IPS-18c (cell line): ENCODE data around the gene ADAMTS8.

Experiments
- H3K4me3 ChIP-seq: 2 replicates; pipeline ENCODE4 v1.7.0; 2013; ENCODE audit warnings: low read depth, mild to moderate bottlenecking, low read length, moderate library complexity; ENCODE audit not compliant: insufficient read depth
- H3K9me3 ChIP-seq: one replicate; pipeline ENCODE4 v1.6.1; 2013; ENCODE audit warnings: mild to moderate bottlenecking, low read length, moderate library complexity; ENCODE audit not compliant: control insufficient read depth, insufficient read depth

ADAMTS8 gene

GRCh38 chr11:130414107-130415080, 14.0 kb downstream of the ADAMTS8 start:
- no peaks in the 10 kb centered on the region for H3K9me3 ChIP-seq
- no peak overlapping the region for H3K4me3 ChIP-seq

- no peaks in the 10 kb centered on the region for H3K9me3 ChIP-seq
- no peak overlapping the region for H3K4me3 ChIP-seq
Measured at GRCh38 chr11:130413405-130414106, 14.9 kb downstream of the ADAMTS8 start.

DNA sequence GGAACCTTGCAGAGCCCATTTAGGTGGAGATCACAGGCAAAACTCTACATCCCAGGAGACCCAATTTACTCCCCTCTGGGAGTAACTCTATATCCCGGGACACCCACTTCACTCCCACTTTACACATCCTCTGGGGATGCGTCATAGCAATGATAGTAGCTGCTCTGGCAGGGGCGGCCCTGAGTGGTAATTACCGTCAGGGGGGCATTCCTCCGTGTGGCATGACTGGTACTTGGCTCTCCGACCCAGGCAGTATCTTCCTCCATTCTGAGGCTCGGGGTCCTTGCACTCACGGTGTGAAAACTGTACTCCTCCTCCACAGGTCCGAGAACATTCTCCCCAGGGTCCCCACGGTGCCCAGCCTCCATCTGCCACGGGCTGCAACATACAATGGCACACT, 17.2 kb downstream of the ADAMTS8 start:
- Histone ChIP-seq H3K4me3 (no peak overlapping the region), H3K9me3 (peaks cover under 1% of the 10 kb centered on the region)

DNA sequence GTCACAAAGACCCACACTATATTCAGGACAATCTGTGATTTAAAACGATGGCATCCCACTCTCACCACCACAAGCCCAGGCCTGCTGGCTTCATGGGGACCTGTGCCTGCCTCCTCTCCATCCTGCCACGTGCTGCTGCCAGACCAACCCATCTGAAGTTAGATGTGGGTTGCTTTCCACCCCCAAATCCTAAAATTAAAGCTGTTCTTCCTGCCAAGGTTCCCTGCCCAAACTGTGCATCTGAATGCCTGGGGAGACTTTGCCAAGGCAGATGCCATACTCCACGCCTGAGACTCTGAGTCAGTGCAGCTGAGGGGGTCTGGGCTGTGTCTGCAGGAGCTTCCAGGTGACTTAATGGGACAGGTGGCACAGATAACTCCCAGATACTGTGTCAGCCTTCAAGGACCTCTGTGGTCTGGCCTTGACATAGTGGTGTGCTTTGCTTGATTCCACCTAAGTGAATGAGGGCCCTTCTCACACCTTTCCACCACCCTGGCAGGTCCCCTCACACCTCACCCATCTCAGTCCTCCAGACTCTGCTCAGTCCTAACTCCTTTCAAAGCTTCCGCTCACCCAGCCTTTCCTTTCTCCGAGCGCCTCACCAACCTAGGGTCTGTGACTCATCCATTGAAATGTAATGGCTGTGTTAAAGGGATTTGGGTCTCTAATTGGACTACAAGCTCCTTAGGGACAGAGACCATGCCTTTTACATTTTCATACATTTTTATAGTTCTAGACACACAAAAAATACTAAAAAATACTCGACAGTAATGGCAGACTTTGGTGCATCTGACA, 18.6 kb downstream of the ADAMTS8 start:
- Histone ChIP-seq H3K9me3 (peaks cover 4% of the 10 kb centered on the region), H3K4me3 (no peak overlapping the region)

- Histone ChIP-seq H3K4me3 (no peak overlapping the region), H3K9me3 (peaks cover 4% of the 10 kb centered on the region)
Measured at GRCh38 chr11:130408901-130409300, 19.5 kb downstream of the ADAMTS8 start.

GRCh38 chr11:130408401-130408890, 20.0 kb downstream of the ADAMTS8 start:
- H3K4me3 ChIP-seq: no peak overlapping the region; the same call in 1 of the 2 replicates
- H3K9me3 ChIP-seq: peaks cover 4% of the 10 kb centered on the region

DNA sequence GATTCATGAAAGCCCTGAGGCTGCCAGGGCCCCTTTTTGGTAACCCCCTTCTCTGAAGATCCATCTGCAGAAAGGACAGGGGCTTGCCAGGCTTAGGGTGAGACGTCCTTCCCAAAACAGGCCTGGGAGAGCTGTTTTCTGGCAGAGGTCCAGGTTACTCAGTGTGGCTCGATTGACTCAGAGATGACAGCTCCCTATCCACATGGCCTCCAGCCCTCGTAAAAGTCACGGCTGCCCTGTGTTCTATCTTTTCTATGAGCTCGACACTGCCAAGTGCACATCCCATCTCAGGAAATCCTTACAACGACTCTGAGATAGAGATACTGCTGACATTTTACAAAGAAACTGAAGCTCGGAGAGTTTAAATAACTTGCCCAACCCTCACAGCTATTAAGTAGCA, 20.4 kb downstream of the ADAMTS8 start:
- H3K4me3 ChIP-seq: no peak overlapping the region
- H3K9me3 ChIP-seq: peaks cover 4% of the 10 kb centered on the region

DNA sequence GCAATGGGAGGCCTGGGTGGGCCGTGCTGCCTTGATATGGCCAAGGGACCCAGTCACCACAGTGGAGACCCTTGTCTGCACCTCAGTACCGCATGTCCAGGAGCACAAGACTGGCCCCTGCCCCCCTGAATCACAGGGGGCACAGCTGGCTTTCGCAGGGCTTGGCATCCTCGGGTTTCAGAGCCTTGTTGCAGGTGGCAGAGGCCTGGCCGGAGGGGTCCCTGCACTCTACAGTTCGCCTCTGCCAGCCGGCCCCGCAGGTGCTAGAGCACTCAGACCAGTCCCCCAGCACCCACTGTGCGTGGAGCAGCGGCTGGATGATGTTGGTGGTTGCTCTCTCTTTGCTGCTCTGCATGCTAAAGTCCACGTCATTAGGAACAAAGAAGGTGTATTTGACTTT, 23.0 kb downstream of the ADAMTS8 start:
- H3K9me3 ChIP-seq: peaks cover 4% of the 10 kb centered on the region
- no peak overlapping the region for H3K4me3 ChIP-seq

- Histone ChIP-seq H3K4me3 (no peak overlapping the region), H3K9me3 (peaks cover 4% of the 10 kb centered on the region)
Measured at GRCh38 chr11:130404727-130405126, 23.7 kb downstream of the ADAMTS8 start.

DNA sequence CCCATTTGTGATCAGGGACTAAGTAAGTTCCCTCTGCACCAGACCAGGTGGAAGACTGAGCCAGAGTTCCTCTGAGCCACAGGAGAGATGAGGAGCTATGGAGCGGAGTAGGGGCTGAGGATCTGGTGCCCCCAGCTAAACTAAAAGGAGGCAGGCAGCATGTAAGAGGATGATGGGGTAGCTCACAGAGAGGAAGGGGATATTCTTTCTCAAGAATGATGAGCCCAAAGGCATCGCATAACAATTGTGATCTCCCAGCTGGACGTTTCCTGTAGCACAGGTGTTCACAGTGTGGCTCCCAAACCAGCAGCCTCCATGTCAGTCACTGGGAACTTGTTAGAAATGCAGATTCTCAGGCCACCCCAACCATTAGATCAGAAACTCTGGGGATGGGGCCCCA, 24.4 kb downstream of the ADAMTS8 start:
- H3K9me3 ChIP-seq: peaks cover 4% of the 10 kb centered on the region
- H3K4me3 ChIP-seq: no peak overlapping the region

- Histone ChIP-seq H3K9me3 (peaks cover 4% of the 10 kb centered on the region), H3K4me3 (peak overlapping the region; percentile 22; the same call in 1 of the 2 replicates)
Measured at GRCh38 chr11:130403271-130403804, 25.1 kb downstream of the ADAMTS8 start.

DNA sequence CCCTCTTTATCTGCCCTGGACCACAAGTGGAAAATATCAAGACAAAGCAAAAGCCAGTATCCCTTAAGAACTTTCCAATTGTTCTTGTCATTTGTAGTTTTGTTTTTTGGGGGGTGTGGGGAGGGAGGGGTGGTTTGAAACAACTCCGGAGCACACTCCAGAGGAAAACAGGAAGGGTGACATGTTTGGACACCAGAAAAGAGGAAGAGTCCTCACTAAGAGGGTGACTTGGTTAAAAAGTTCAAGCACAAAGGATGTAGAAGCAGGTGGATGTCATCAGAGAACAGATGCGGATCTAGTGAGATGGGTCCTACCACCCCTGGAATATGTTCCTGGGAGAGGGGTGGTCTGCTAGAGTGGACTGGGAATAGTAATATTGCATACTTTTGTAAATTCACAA, 25.8 kb downstream of the ADAMTS8 start:
- Histone ChIP-seq H3K4me3 (no peak overlapping the region), H3K9me3 (peaks cover 4% of the 10 kb centered on the region)

- H3K4me3 ChIP-seq: no peak overlapping the region
- H3K9me3 ChIP-seq: peaks cover under 1% of the 10 kb centered on the region
Measured at GRCh38 chr11:130400781-130401483, 27.5 kb downstream of the ADAMTS8 start.

DNA sequence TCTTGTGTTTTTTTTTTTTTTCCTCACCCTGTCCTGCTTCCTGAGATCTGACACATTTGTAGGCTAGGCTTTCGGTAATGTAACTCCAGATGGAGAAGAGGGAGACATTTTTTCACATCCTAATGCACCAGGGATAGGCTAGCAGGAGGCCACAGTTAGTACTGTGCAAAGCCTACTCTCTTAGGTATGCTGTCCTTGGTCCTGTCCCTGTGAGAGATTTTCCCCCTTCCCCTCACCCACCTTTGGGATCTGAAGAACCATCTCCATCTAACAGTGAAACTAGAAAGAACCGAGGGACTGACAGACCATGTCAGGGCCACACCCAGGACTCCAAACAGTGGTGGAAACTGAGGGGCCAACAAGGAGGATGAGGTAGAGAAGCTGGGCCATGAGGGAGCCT, 29.2 kb downstream of the ADAMTS8 start:
- H3K4me3 ChIP-seq: no peak overlapping the region
- H3K9me3 ChIP-seq: no peaks in the 10 kb centered on the region

GRCh38 chr11:130397780-130398179, 30.6 kb downstream of the ADAMTS8 start:
- H3K9me3 ChIP-seq: no peaks in the 10 kb centered on the region
- H3K4me3 ChIP-seq: no peak overlapping the region

DNA sequence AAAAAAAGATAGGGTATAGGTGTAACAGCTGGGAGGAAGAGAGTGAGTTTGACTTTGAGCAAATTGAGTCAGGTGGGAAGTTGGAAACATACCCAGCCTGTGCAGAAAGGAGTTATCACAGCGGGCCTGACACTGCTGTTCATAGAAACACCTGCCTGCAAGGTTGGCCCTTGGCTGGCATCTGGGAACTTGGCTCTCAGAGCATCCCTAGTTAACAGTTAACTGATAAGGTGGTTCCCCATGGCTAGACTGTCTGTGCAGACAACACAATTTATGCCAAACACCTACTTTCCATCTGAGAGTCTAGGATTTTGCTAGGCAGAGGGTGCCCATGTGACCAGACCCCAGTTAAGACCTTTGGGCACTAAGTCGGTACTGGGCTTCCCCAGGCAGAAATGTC, 31.4 kb downstream of the ADAMTS8 start:
- H3K4me3 ChIP-seq: no peak overlapping the region

More for the DNA sequence above, 31.4 kb downstream of the ADAMTS8 start:
- H3K9me3 ChIP-seq: no peaks in the 10 kb centered on the region
